PFSK-1 (cell line): Measurements from ENCODE around the gene RAP1A.

Experiments used
- POLR2AphosphoS5 ChIP-seq: IDR thresholded peaks from 2 replicates; pipeline ENCODE4 v1.6.1; 2012; ENCODE audit warnings: low read depth, mild to moderate bottlenecking, control low read depth, low read length, moderate library complexity
- SIN3A ChIP-seq: IDR thresholded peaks from 2 replicates; pipeline ENCODE4 v1.6.1; 2012; ENCODE audit warnings: mild to moderate bottlenecking, low read length, moderate library complexity, borderline replicate concordance; ENCODE audit not compliant: insufficient read depth
- TAF1 ChIP-seq: IDR thresholded peaks from 2 replicates; pipeline ENCODE4 v1.6.1; 2012; ENCODE audit warnings: low read length, control low read depth, borderline replicate concordance; ENCODE audit not compliant: insufficient read depth

- TF ChIP-seq TAF1 (no peak), POLR2AphosphoS5 (no peak), SIN3A (no peak)
Measured at GRCh38 chr1:111702504-111703050, 83.0 kb downstream of the RAP1A start.
